Neural cell (in vitro differentiated cells): ENCODE measurements around the gene MICAL2. TPM values are rescaled to one million over a fixed set of nuclear protein-coding genes. Genes with fewer than 3 reads are reported as not detected.

Source experiments
- H2AFZ ChIP-seq: fragments of 200-600, 300-800 bp; sonication (generic), shearing (Covaris generic); 2 replicates; pipeline ENCODE4 v1.6.0; 2014; ENCODE audit warnings: low read depth, mild to moderate bottlenecking, antibody characterized with exemption, low read length, moderate library complexity
- H3F3A ChIP-seq: fragments of 200-600 bp; shearing (Covaris generic); 2 replicates; pipeline ENCODE4 v1.6.1; 2016; ENCODE audit warnings: mild to moderate bottlenecking, moderate library complexity, mixed read lengths, antibody characterized with exemption, low read length; ENCODE audit not compliant: insufficient read depth, poor library complexity, severe bottlenecking
- H3K27ac ChIP-seq: fragments of 200-600, 300-800 bp; sonication (generic), shearing (Covaris generic); 2 replicates; pipeline ENCODE4 v1.5.1; 2014; ENCODE audit warnings: mild to moderate bottlenecking, low read length, moderate library complexity
- H3K27me3 ChIP-seq: fragments of 300-800, 200-600 bp; sonication (generic), shearing (Covaris generic); 2 replicates; pipeline ENCODE4 v1.6.0; 2014; ENCODE audit warnings: mild to moderate bottlenecking, low read depth, low read length, moderate library complexity; ENCODE audit not compliant: insufficient read depth
- H3K36me3 ChIP-seq: fragments of 300-800, 200-600 bp; sonication (generic), shearing (Covaris generic); 2 replicates; pipeline ENCODE4 v1.5.1; 2014; ENCODE audit warnings: mild to moderate bottlenecking, antibody characterized with exemption, low read length, moderate library complexity; ENCODE audit not compliant: insufficient read depth
- H3K4me2 ChIP-seq: fragments of 300-800, 200-600 bp; sonication (generic), shearing (Covaris generic); 2 replicates; pipeline ENCODE4 v1.6.0; 2014; ENCODE audit warnings: mild to moderate bottlenecking, low read length
- H3K4me3 ChIP-seq: fragments of 300-800, 200-600 bp; sonication (generic), shearing (Covaris generic); 2 replicates; pipeline ENCODE4 v1.5.1; 2014; ENCODE audit warnings: mild to moderate bottlenecking, low read length, moderate library complexity
- H3K79me2 ChIP-seq: fragments of 200-600 bp; shearing (Covaris generic); replicated peaks from 2 replicates; pipeline ENCODE4 v1.6.0; 2014; ENCODE audit warnings: mild to moderate bottlenecking, low read length, moderate library complexity; ENCODE audit not compliant: insufficient read depth
- H3K9ac ChIP-seq: fragments of 300-800, 200-600 bp; sonication (generic), shearing (Covaris generic); 2 replicates; pipeline ENCODE4 v1.6.1; 2016; ENCODE audit warnings: mild to moderate bottlenecking, low read length, mixed read lengths
- H3K9me2 ChIP-seq: fragments of 200-600 bp; shearing (Covaris generic); 2 replicates; pipeline ENCODE4 v1.6.1; 2016; ENCODE audit warnings: mild to moderate bottlenecking, low read length, mixed read lengths; ENCODE audit not compliant: insufficient read depth
- H3K9me3 ChIP-seq: fragments of 200-600, 300-800 bp; sonication (generic), shearing (Covaris generic); 2 replicates; pipeline ENCODE4 v1.6.1; 2016; ENCODE audit warnings: mild to moderate bottlenecking, mixed run types, low read length, moderate library complexity, mixed read lengths
- H4K20me1 ChIP-seq: fragments of 200-600 bp; shearing (Covaris generic); 2 replicates; pipeline ENCODE4 v1.6.1; 2016; ENCODE audit warnings: mild to moderate bottlenecking, mixed run types; ENCODE audit not compliant: insufficient read depth
- EP300 ChIP-seq: fragments of 450-650 bp; conservative IDR thresholded peaks from 2 replicates; pipeline ENCODE4 v1.6.1; 2014; ENCODE audit warnings: antibody characterized with exemption, mild to moderate bottlenecking, moderate library complexity; ENCODE audit not compliant: poor library complexity, severe bottlenecking
- EZH2 ChIP-seq: fragments of 200-600, 300-800 bp; shearing (Covaris generic), sonication (generic); IDR thresholded peaks from 2 replicates; pipeline ENCODE4 v1.6.1; 2014; ENCODE audit warnings: antibody characterized with exemption, low read length, borderline replicate concordance, mild to moderate bottlenecking; ENCODE audit not compliant: insufficient read depth, poor library complexity, severe bottlenecking
- MXI1 ChIP-seq: fragments of 450-650 bp; conservative IDR thresholded peaks from 2 replicates; pipeline ENCODE4 v1.6.1; 2014; ENCODE audit warnings: antibody characterized with exemption, mild to moderate bottlenecking; ENCODE audit not compliant: poor library complexity, severe bottlenecking
- POLR2AphosphoS5 ChIP-seq: IDR thresholded peaks from 2 replicates; pipeline ENCODE4 v1.6.1; 2012
- RAD21 ChIP-seq: fragments of 450-650 bp; conservative IDR thresholded peaks from 2 replicates; pipeline ENCODE4 v1.6.1; 2014; ENCODE audit warnings: antibody characterized with exemption, mild to moderate bottlenecking, moderate library complexity
- SMC3 ChIP-seq: fragments of 450-650 bp; conservative IDR thresholded peaks from 2 replicates; pipeline ENCODE4 v1.6.1; 2014; ENCODE audit warnings: antibody characterized with exemption, mild to moderate bottlenecking, moderate library complexity; ENCODE audit not compliant: poor library complexity
- TAF1 ChIP-seq: IDR thresholded peaks from 2 replicates; pipeline ENCODE4 v1.6.1; 2012; ENCODE audit warnings: low read depth
- polyA plus RNA-seq: library from polyadenylated mRNA; depleted of rRNA; stranded (reverse); fragments of >200 nt; gene quantifications from 2 replicates; pipeline ENCODE4 v1.2.3, GENCODE V29; 2014
- TF ChIP-seq, protein P1 (sequence below): IDR thresholded peaks from 2 replicates; pipeline ENCODE4 v1.6.1; 2012; ENCODE audit warnings: borderline replicate concordance
- TF ChIP-seq, protein P2 (sequence below): fragments of 450-650 bp; IDR thresholded peaks from 2 replicates; pipeline ENCODE4 v1.5.1; 2014; ENCODE audit warnings: antibody characterized with exemption, mild to moderate bottlenecking, moderate library complexity; ENCODE audit not compliant: poor library complexity, severe bottlenecking

The MICAL2 gene
- polyA plus RNA-seq, 1 donor from 2014 or later = 2.2 TPM

DNA sequence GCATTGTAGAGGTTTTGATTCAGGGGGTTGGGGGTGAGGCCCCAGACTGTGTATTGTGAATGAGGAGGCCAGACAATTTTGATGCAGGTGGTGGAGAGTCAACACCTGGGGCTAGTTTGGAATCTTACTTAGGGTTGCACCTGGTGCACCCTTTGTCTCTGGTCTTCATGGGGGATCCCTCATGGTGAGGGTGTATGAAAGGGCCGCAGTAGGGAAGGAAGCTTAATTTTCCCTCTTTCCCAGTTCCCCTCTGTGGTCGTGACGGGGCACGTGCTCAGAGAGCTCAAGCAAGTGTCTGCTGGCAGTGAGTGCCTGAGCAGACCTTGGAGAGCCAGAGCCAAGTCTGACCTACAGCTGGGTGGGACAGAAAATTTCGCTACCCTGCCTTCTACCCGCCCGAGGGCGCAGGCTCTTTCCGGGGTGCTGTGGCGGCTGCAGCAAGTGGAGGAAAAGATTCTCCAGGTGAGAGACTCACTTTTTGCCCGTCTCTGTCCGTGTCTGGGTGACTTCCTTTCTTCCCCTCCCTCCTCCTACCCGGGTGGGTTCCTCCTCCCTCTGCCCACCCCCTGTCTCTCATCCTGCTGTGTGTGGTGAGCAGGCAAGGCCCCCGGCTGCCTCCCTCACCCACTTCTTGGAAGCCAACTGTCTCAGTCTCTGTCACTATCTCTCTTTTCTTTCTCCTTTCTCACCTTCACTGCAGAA, 131.7 kb downstream of the MICAL2 start:
- H3K4me2 ChIP-seq = no peak overlapping the region
- H3K79me2 ChIP-seq = no peaks in the 10 kb centered on the region
- H3K9ac ChIP-seq = no peak overlapping the region
- no peak overlapping the region for H2AFZ ChIP-seq
- H3F3A ChIP-seq = no peaks in the 10 kb centered on the region
- no peak overlapping the region for H3K27ac ChIP-seq
- no peaks in the 10 kb centered on the region for H3K9me3 ChIP-seq
- H3K27me3 ChIP-seq = no peaks in the 10 kb centered on the region
- no peaks in the 10 kb centered on the region for H4K20me1 ChIP-seq
- no peak overlapping the region for H3K4me3 ChIP-seq
- H3K36me3 ChIP-seq = no peaks in the 10 kb centered on the region
- TF ChIP-seq EP300 (no peak), RAD21 (no peak), POLR2AphosphoS5 (no peak), TAF1 (no peak), SMC3 (no peak), MXI1 (no peak), EZH2 (no peak)
- TF ChIP-seq, protein P1, sequence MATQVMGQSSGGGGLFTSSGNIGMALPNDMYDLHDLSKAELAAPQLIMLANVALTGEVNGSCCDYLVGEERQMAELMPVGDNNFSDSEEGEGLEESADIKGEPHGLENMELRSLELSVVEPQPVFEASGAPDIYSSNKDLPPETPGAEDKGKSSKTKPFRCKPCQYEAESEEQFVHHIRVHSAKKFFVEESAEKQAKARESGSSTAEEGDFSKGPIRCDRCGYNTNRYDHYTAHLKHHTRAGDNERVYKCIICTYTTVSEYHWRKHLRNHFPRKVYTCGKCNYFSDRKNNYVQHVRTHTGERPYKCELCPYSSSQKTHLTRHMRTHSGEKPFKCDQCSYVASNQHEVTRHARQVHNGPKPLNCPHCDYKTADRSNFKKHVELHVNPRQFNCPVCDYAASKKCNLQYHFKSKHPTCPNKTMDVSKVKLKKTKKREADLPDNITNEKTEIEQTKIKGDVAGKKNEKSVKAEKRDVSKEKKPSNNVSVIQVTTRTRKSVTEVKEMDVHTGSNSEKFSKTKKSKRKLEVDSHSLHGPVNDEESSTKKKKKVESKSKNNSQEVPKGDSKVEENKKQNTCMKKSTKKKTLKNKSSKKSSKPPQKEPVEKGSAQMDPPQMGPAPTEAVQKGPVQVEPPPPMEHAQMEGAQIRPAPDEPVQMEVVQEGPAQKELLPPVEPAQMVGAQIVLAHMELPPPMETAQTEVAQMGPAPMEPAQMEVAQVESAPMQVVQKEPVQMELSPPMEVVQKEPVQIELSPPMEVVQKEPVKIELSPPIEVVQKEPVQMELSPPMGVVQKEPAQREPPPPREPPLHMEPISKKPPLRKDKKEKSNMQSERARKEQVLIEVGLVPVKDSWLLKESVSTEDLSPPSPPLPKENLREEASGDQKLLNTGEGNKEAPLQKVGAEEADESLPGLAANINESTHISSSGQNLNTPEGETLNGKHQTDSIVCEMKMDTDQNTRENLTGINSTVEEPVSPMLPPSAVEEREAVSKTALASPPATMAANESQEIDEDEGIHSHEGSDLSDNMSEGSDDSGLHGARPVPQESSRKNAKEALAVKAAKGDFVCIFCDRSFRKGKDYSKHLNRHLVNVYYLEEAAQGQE = no peak
- TF ChIP-seq, protein P2, sequence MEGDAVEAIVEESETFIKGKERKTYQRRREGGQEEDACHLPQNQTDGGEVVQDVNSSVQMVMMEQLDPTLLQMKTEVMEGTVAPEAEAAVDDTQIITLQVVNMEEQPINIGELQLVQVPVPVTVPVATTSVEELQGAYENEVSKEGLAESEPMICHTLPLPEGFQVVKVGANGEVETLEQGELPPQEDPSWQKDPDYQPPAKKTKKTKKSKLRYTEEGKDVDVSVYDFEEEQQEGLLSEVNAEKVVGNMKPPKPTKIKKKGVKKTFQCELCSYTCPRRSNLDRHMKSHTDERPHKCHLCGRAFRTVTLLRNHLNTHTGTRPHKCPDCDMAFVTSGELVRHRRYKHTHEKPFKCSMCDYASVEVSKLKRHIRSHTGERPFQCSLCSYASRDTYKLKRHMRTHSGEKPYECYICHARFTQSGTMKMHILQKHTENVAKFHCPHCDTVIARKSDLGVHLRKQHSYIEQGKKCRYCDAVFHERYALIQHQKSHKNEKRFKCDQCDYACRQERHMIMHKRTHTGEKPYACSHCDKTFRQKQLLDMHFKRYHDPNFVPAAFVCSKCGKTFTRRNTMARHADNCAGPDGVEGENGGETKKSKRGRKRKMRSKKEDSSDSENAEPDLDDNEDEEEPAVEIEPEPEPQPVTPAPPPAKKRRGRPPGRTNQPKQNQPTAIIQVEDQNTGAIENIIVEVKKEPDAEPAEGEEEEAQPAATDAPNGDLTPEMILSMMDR = no peak
- H3K9me2 ChIP-seq = no peaks in the 10 kb centered on the region

DNA sequence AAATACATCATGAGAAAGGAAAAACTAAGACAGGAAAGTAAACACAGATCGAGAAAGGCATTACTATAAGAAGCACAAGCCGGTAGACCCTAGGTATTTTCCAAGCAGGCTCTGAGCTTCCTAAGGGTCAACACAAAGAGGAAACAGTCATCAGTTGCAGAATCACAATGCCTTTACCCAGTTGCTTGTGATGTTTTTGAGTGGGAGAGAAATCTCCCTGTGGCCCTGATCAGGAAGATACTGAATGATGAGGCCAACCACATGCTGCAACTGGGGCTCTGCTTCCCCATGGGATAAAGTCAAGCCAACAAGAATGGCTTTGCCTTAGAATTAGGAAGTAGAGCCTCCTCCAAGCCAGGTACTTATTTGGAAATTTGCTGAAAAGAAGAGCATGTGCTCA, 132.6 kb downstream of the MICAL2 start:
- Histone ChIP-seq H3F3A (no peaks in the 10 kb centered on the region), H2AFZ (no peak overlapping the region)

More for the DNA sequence above, 132.6 kb downstream of the MICAL2 start:
- H3K4me3 ChIP-seq = no peak overlapping the region
- H3K4me2 ChIP-seq = no peak overlapping the region
- no peak for TF ChIP-seq EP300
- TF ChIP-seq POLR2AphosphoS5 = no peak
- TF ChIP-seq, protein P2 = no peak
- TF ChIP-seq, protein P1 = no peak
- no peak for TF ChIP-seq SMC3
- no peak for TF ChIP-seq RAD21
- TF ChIP-seq EZH2 = no peak
- TF ChIP-seq MXI1 = no peak
- no peak for TF ChIP-seq TAF1
- H3K27ac ChIP-seq = no peak overlapping the region
- H3K79me2 ChIP-seq = no peaks in the 10 kb centered on the region
- no peaks in the 10 kb centered on the region for H3K9me2 ChIP-seq
- no peaks in the 10 kb centered on the region for H3K27me3 ChIP-seq
- no peak overlapping the region for H3K9ac ChIP-seq
- H3K36me3 ChIP-seq = no peaks in the 10 kb centered on the region
- no peaks in the 10 kb centered on the region for H4K20me1 ChIP-seq
- H3K9me3 ChIP-seq = no peaks in the 10 kb centered on the region
